Esophagus squamous epithelium (tissue), 5 donors: ENCODE data around the gene UACA. TPM values are rescaled to one million over a fixed set of nuclear protein-coding genes. Genes with fewer than 3 reads are reported as not detected.

Experiments used
- DNase-seq: peaks from one replicate; lab custom pipeline; 2025; lab: John Stamatoyannopoulos, UW
- H3K27ac ChIP-seq, 4 donors: fragments of 200-600 bp; sonication (generic); one replicate each; pipeline ENCODE4 v1.5.1; 2016 to 2019; ENCODE audit warnings: mild to moderate bottlenecking in 1 of 4
- H3K27me3 ChIP-seq, 4 donors: fragments of 200-600 bp; sonication (generic); 1 replicate in 3 of 4; 2 replicates in 1 of 4; pipeline versions ENCODE4 v1.5.1 to v1.6.0; 2017 to 2021; ENCODE audit warnings: antibody characterized with exemption in 1 of 4
- H3K36me3 ChIP-seq, 3 donors: fragments of 200-600 bp; sonication (generic); one replicate each; pipeline ENCODE4 v1.5.1; 2016 to 2019
- H3K4me1 ChIP-seq, 3 donors: fragments of 200-600 bp; sonication (generic); one replicate each; pipeline ENCODE4 v1.5.1; 2017 to 2019
- H3K4me3 ChIP-seq, 4 donors: fragments of 200-600 bp; sonication (generic); 1 replicate in 3 of 4; 2 replicates in 1 of 4; pipeline ENCODE4 v1.5.1; 2016 to 2019; ENCODE audit warnings: mild to moderate bottlenecking in 2 of 4, moderate library complexity in 1 of 4
- H3K9me3 ChIP-seq, 3 donors: fragments of 200-600 bp; sonication (generic); one replicate each; pipeline ENCODE4 v1.5.1; 2016 to 2019
- CTCF ChIP-seq, 6 experiments: fragments of 450-650 bp in 4 of 6; fragments of 200-600 bp in 2 of 6; sonication (generic) in 2 of 6; IDR thresholded peaks; one replicate each; pipeline ENCODE4 v1.5.1; 2016 to 2019; ENCODE audit warnings: antibody characterized with exemption in 6 of 6, mild to moderate bottlenecking in 4 of 6, moderate library complexity in 4 of 6
- POLR2A ChIP-seq, 4 donors: fragments of 450-650 bp; IDR thresholded peaks; one replicate each; pipeline ENCODE4 v1.6.1; 2017; ENCODE audit warnings: antibody characterized with exemption in 4 of 4, mild to moderate bottlenecking in 4 of 4, moderate library complexity in 3 of 4
- WGBS, 2 donors: methylation state at CpG; one replicate each; pipeline ENCODE4 v1.1.5; 2018; 5-methylcytosine and 5-hydroxymethylcytosine counted together
- intact Hi-C: fragments of 100-400 bp; cut with DNase I; formaldehyde crosslinking; loops from one replicate; pipeline ENCODE4 v1.15.0; 2022
- total RNA-seq, 4 donors: library from RNA; depleted of rRNA; stranded (reverse); fragments of >200 nt; gene quantifications; one replicate each; pipeline ENCODE4 v1.1.0, GENCODE V29; 2016
- donor health status: DM: yes; HTN: yes; CAD: no.

Gene UACA
- total RNA-seq, 4 donors from 2014 or later: 18.3 to 55.3 (median 29.8) TPM

GRCh38 chr15:70763950-70764730, 782 bp upstream of the UACA start:
- 7 to 11% methylated on average over 17 of the region's 17 CpGs for WGBS, 2 donors
- H3K4me3 ChIP-seq: peak overlapping the region; percentile 79 to 92 (median 90)
- H3K27me3 ChIP-seq: peaks cover 0 to 7% (median 0%) of the 10 kb centered on the region in 4 donors
- no peaks in the 10 kb centered on the region for H3K36me3 ChIP-seq
- intact Hi-C loops: no loop called here
- H3K4me1 ChIP-seq: peaks cover 0 to 38% (median 0%) of the 10 kb centered on the region in 3 donors
- H3K27ac ChIP-seq: peak overlapping the region; percentile 90 to 98 (median 98)
- no peak for DNase-seq
- H3K9me3 ChIP-seq: no peaks in the 10 kb centered on the region
- TF ChIP-seq CTCF (IDR thresholded peaks at IDR 0.05) (no peak), POLR2A (IDR thresholded peaks at IDR 0.05) (no peak)

GRCh38 chr15:70762469-70763119, 764 bp downstream of the UACA start:
- no peak for DNase-seq
- no peaks in the 10 kb centered on the region for H3K9me3 ChIP-seq
- H3K27ac ChIP-seq: peak overlapping the region; percentile 90 to 98 (median 98)
- H3K36me3 ChIP-seq: no peaks in the 10 kb centered on the region
- WGBS, 2 donors: 0% methylated on average over 16 to 19 of the region's 45 CpGs
- H3K4me1 ChIP-seq: peaks cover 0 to 48% (median 0%) of the 10 kb centered on the region in 3 donors
- intact Hi-C loops: no loop called here
- peaks cover 0 to 7% (median 0%) of the 10 kb centered on the region in 4 donors for H3K27me3 ChIP-seq
- TF ChIP-seq POLR2A (IDR thresholded peaks at IDR 0.05) (peak in 1 of 4 donors; percentile 19), CTCF (IDR thresholded peaks at IDR 0.05) (no peak)
- peak overlapping the region; percentile 79 to 92 (median 90) for H3K4me3 ChIP-seq

GRCh38 chr15:70761931-70762468, 1.4 kb downstream of the UACA start:
- TF ChIP-seq CTCF (IDR thresholded peaks at IDR 0.05) (no peak), POLR2A (IDR thresholded peaks at IDR 0.05) (no peak)
- no peaks in the 10 kb centered on the region for H3K36me3 ChIP-seq
- intact Hi-C loops: no loop called here
- peak overlapping the region; percentile 79 to 92 (median 90) for H3K4me3 ChIP-seq
- H3K9me3 ChIP-seq: no peaks in the 10 kb centered on the region
- DNase-seq: no peak
- H3K27me3 ChIP-seq: peaks cover 0 to 7% (median 0%) of the 10 kb centered on the region in 4 donors
- H3K4me1 ChIP-seq: peaks cover 0 to 48% (median 0%) of the 10 kb centered on the region in 3 donors
- WGBS, 2 donors: 13 to 15% methylated on average over 7 of the region's 7 CpGs
- peak overlapping the region; percentile 90 to 98 (median 98) for H3K27ac ChIP-seq

GRCh38 chr15:70761046-70761445, 2.3 kb downstream of the UACA start:
- peaks cover 0 to 7% (median 0%) of the 10 kb centered on the region in 4 donors for H3K27me3 ChIP-seq
- TF ChIP-seq POLR2A (IDR thresholded peaks at IDR 0.05): no peak
- no peak for TF ChIP-seq CTCF (IDR thresholded peaks at IDR 0.05)
- no peaks in the 10 kb centered on the region for H3K36me3 ChIP-seq
- H3K27ac ChIP-seq: peak overlapping the region in 1 of 4 donors; percentile 98
- WGBS, 2 donors: 53 to 69% methylated on average over 2 of the region's 2 CpGs
- DNase-seq: no peak
- peak overlapping the region in 3 of 4 donors; percentile 17 to 90 (median 90) for H3K4me3 ChIP-seq
- H3K4me1 ChIP-seq: peaks cover 0 to 48% (median 0%) of the 10 kb centered on the region in 3 donors
- no peaks in the 10 kb centered on the region for H3K9me3 ChIP-seq
- intact Hi-C loops: no loop called here
